HG02943 (cell line): Measurements from ENCODE around the gene MYO1E.

Source experiments
- ATAC-seq: cut with Tn5 transposase; IDR thresholded peaks from one replicate; pipeline ENCODE4 v1.9.1; 2021; ENCODE audit warnings: mild to moderate bottlenecking, low read depth, moderate library complexity; ENCODE audit not compliant: unreplicated experiment

MYO1E gene

GRCh38 chr15:59205839-59206622, 166.6 kb downstream of the MYO1E start:
- ATAC-seq = no peak

GRCh38 chr15:59203657-59204056, 169.0 kb downstream of the MYO1E start:
- no peak for ATAC-seq

- ATAC-seq = no peak
Observed at GRCh38 chr15:59203008-59203407, 169.7 kb downstream of the MYO1E start.

DNA sequence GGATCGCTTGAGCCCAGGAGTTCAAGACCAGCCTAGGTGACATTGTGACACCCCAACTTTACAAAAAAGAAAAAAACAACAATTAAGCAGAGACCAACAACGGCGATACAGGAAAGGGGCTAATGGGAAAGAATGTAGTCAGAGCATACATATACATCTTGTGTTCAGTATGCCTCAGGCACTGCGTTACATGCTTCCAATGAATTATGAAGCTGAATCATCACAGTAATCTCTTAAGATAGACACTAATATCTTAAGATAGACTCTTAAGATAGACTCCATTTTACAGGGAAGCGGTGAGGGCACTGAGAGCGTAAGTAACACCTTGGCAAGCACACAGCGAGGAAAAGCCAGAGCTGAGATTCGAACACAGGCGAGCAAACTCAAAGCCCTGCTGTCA, 172.1 kb downstream of the MYO1E start:
- ATAC-seq = no peak

GRCh38 chr15:59199626-59200465, 172.8 kb downstream of the MYO1E start:
- ATAC-seq = no peak

DNA sequence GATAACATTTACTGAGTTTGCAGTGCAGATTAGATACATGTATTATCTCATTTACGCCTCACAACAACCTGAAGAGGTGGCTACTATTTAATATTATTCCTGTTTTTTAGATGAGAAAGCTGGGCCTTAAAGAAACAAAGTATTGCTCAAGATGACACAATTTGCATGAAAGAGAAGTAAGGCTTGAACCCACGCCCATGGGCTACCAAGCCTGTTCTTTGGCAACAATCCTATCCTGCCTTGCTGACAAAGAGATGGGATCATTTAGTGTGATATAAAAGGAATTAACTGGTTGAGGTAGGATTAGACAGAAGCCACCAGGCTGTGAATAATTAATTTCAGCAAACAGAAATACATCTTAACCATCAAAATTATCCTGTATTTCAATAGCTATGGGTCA, 175.2 kb downstream of the MYO1E start:
- no peak for ATAC-seq

DNA sequence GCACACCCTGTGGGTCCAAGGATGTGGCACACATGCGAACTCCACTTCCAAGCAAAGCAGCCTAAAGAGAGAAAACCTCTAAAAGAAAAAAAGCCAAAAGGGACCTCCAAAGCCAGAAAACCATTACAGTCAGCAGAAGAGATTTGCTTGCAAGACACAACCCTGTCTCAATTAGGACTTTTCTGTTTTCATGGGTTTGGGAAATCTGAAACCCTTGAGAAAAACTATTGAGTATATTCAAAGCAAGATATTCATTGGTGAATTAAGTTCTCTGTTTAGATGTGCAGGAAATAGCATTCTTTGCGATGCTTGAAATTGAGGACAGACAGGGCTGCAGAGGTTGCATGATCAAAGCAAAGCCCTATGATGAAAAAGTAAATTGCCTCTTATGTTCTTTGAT, 176.3 kb downstream of the MYO1E start:
- ATAC-seq = no peak

DNA sequence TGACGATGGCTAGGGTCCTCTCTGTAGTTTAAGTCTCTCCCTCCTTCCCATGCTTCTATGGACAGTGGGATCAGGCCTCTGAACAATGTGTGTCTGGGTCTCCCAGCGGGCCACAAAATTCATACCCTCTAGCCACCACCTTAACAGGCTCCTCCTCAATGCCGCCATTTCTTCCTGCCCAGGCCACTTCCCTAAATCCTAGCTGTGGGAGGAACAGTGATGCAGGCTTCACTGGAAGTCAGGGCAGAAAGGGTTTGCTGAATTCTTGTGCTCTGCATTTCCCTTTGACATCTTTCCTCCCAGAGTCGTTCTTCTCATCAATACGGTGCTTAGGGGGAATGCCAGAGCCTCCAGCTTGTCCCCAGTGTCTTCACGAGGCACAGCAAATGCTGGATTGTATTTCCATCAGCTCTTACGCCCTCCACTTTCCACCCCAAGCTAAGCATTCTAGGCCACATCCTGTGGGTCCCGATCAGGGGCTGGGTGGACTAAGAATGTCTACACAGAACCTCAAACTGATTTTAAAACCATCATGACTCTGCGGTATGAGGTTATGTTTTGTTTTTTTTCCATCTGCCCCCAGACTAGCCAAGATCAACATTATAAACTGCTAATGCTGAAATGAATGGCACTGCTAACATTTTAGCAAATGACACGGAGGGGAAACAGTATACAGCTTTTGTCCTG, 177.9 kb downstream of the MYO1E start:
- ATAC-seq = no peak

DNA sequence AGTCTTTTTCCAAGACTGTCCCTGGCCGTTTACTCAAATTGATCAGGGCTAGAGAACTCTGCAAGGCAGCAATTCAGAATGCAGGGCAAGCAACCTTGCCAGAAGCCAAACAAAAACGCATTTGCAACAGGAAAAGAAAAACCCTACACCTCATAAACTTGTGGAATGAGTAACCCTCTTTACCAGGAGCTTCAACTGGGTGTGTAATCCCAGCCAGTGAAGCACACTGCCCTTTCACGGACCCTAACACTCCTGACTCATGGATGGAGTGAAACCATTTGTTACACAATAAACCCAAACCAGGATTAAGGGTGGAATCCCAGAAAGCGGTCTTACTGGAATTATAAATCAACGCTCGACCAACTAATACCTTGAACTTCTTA, 180.8 kb downstream of the MYO1E start:
- no peak for ATAC-seq

GRCh38 chr15:59190291-59190690, 182.4 kb downstream of the MYO1E start:
- no peak for ATAC-seq

GRCh38 chr15:59189241-59189640, 183.4 kb downstream of the MYO1E start:
- no peak for ATAC-seq

DNA sequence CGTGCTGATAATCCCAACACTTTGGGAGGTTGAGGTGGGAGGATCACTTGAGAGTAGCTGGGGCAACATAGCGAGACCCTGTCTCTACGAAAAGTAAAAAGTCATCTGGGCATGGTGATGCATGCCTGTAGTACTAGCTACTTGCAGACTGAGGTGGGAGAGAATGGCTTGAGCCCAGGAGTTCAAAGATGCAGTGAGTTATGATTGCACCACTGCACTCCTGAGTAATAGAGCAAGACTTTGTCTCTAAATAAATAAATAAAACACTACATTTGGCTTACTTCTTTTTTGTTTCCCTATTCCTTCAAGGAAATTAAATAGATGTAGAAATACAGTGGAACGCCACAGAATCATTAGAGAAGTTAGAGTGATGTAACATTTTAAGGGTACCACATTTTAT, 186.2 kb downstream of the MYO1E start:
- ATAC-seq = no peak

DNA sequence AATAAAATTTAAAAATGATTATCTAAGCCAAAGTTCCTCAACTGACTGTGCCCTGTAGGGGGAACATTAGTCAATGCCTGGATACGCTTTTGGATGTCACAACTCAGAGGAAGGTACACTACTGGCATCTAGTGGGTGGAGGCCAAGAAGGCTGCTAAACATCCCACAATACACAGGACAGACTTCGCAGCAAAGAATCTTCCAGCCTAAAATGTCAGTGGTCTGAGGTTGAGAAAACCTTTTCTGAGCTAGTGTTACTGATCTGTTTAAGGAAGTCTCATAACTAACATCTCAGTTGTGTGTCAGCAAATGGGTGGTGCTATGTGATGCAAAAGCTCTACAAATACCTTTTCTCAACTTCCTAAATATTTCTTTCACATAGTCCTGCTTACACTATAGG, 186.9 kb downstream of the MYO1E start:
- ATAC-seq = no peak

GRCh38 chr15:59180945-59181600, 191.6 kb downstream of the MYO1E start:
- no peak for ATAC-seq

DNA sequence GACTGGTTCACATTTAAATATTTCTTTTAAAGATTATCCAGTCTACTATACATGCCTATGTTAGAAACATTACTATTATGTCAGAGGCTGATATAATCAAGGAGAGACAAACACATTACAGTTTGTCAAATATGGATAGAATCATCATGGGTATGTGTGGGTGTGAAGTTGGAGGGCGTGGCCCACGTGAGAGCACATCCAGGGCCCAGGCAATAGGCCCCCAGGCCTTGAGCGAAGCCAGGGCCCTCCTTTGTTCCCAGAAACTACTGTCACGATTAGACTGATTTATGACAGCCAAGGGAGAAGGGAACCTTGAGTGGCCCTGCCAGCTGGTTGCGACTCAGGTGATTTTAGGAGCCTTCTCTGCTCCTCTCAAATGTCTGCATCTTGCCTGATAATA, 193.0 kb downstream of the MYO1E start:
- ATAC-seq = no peak

- no peak for ATAC-seq
Observed at GRCh38 chr15:59178151-59178695, 194.4 kb downstream of the MYO1E start.

GRCh38 chr15:59177317-59177660, 195.4 kb downstream of the MYO1E start:
- no peak for ATAC-seq

GRCh38 chr15:59176653-59177316, 195.9 kb downstream of the MYO1E start:
- no peak for ATAC-seq

DNA sequence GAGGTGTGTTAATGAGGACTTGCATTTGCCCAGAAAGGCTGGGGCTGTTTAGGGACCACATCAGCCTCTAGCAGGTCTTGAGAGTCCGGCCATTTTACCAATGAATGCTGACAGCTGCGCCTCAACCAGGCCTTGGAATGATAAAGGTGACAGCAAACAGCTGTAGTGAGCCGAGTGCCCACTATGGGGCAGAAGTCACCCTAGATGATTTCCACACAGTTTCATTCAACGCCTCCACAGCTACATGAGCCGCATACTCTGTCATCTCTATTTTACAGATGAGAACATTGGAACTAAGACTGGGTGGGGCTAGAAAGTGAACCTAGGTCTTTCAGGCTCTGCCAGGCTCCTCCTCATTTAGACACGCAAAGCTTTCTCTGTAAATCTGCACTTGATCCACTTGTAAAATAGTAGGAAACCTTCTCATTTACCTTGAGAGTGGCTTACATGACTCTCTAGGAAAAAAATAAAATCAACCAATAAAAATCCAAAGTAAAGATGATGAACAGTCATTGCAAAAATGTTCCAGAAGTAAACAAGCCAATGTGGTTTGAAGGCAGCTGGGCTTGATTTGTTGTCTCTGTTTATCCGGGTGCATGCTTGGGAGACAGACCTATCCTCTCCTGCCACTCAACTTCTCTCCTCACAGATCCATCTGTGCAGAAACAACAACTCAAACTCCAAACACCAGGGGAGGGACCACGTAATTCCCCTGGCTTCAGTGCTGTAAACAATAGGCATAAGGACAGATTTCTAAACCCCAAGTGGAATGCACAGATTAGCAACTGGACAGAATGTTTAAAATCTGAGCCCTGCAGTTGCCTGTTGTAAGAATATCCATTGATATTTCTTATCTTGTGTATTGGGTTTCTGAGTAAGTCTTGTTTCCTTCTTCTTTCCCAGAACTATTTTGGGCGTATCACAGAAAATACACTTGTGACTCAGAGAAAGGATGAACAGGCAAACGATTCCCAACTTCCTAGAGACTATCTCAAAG, 197.5 kb downstream of the MYO1E start:
- no peak for ATAC-seq
